H1 (cell line): ENCODE data around the gene FEM1C. TPM values are rescaled to one million over a fixed set of nuclear protein-coding genes. Genes with fewer than 3 reads are reported as not detected.

Experiments
- CBX5 ChIP-seq: fragments of 300-800, 300-1000 bp; sonication (generic); IDR thresholded peaks from 2 replicates; pipeline ENCODE4 v1.7.1; 2016; ENCODE audit warnings: antibody characterized with exemption, low read length, low read depth
- E2F6 ChIP-seq: IDR thresholded peaks from 2 replicates; pipeline ENCODE4 v1.6.1; 2012; ENCODE audit warnings: inconsistent platforms
- RBBP5 ChIP-seq: IDR thresholded peaks from 2 replicates; pipeline ENCODE4 v1.7.1; 2012; ENCODE audit warnings: low read depth, mild to moderate bottlenecking, inconsistent platforms, low read length, moderate library complexity, borderline replicate concordance
- SIRT6 ChIP-seq: IDR thresholded peaks from one replicate; pipeline ENCODE4 v1.7.1; 2012; ENCODE audit warnings: low read length, inconsistent platforms
- SP4 ChIP-seq: IDR thresholded peaks from 2 replicates; pipeline ENCODE4 v1.6.1; 2012; ENCODE audit warnings: low read length, inconsistent platforms
- polyA plus RNA-seq, 7 experiments: library from polyadenylated mRNA; depleted of rRNA in 3 of 7; stranded (reverse) in 5 of 7; unstranded in 2 of 7; fragments of >200 nt in 5 of 7; fragments of 200-250 nt in 2 of 7; gene quantifications; 1 replicate in 5 of 7; 2 replicates in 1 of 7; 4 replicates in 1 of 7; pipeline versions ENCODE4 v1.2.1 to v1.2.3, GENCODE V29; 2011 to 2013; ENCODE audit warnings: missing spikeins in 2 of 7, mixed read lengths in 2 of 7
- total RNA-seq: library from RNA; stranded (reverse); fragmentation: NEBNext Ultra II Directional; extraction: Animal tissue kit (Norgen Biotek cat#: 25700); gene quantifications from 2 replicates; pipeline ENCODE4 v1.2.1, GENCODE V29; 2021

FEM1C gene
- total and polyA plus RNA-seq, 2 of the 8 experiments (the other 6 are each of a cell fraction or from before 2014, with no cell fraction given), result 4.4 to 17.7 TPM

GRCh38 chr5:115532517-115532916 is 12.1 kb downstream of the FEM1C start (continued):
- TF ChIP-seq RBBP5, result no peak
- TF ChIP-seq SP4, result no peak
- TF ChIP-seq SIRT6, result no peak
- no peak for TF ChIP-seq CBX5
- no peak for TF ChIP-seq E2F6
- TF ChIP-seq, all 59 proteins: peak for 0
